ENCODE measurements around the gene SPHKAP. TPM values are rescaled to one million over a fixed set of nuclear protein-coding genes. Genes with fewer than 3 reads are reported as not detected.

The SPHKAP gene
- total and polyA plus RNA-seq, 8 donors, result 0.18 to 1.8 (median 1.4) TPM; not detected in 1

- Histone ChIP-seq H3K27ac (no peak overlapping the region), H3K4me3 (no peak overlapping the region), H3K4me1 (no peaks in the 10 kb centered on the region), H3K9me3 (peaks cover 0 to 22% of the 10 kb centered on the region in 2 donors), H3K36me3 (no peaks in the 10 kb centered on the region), H3K27me3 (no peaks in the 10 kb centered on the region)
- DNase-seq (no peak), ATAC-seq (no peak)
- TF ChIP-seq CTCF (IDR thresholded peaks at IDR 0.05), result no peak
- intact Hi-C loops (cut with DNase I), result no loop called here
Measured at GRCh38 chr2:228103379-228103778, 78.1 kb downstream of the SPHKAP start.

- intact Hi-C loops (cut with DNase I), result no loop called here
- Histone ChIP-seq H3K9me3 (peaks cover 0 to 22% of the 10 kb centered on the region in 2 donors), H3K4me1 (no peaks in the 10 kb centered on the region), H3K27me3 (no peaks in the 10 kb centered on the region), H3K36me3 (no peaks in the 10 kb centered on the region), H3K27ac (no peak overlapping the region), H3K4me3 (no peak overlapping the region)
- no peak for ATAC-seq
- TF ChIP-seq CTCF (IDR thresholded peaks at IDR 0.05), result no peak
- DNase-seq, result no peak
Measured at GRCh38 chr2:228102949-228103348, 78.5 kb downstream of the SPHKAP start.

- intact Hi-C loops (cut with DNase I), result no loop called here
- no peak for TF ChIP-seq CTCF (IDR thresholded peaks at IDR 0.05)
- no peak for ATAC-seq
- Histone ChIP-seq H3K4me3 (no peak overlapping the region), H3K9me3 (peaks cover 0 to 20% of the 10 kb centered on the region in 2 donors), H3K36me3 (no peaks in the 10 kb centered on the region), H3K4me1 (no peaks in the 10 kb centered on the region), H3K27me3 (no peaks in the 10 kb centered on the region), H3K27ac (no peak overlapping the region)
- DNase-seq, result no peak
Measured at GRCh38 chr2:228094377-228094921, 87.0 kb downstream of the SPHKAP start.

- H3K27ac ChIP-seq, result no peak overlapping the region
- ATAC-seq (no peak), DNase-seq (no peak)
- no peaks in the 10 kb centered on the region for H3K4me1 ChIP-seq
- H3K27me3 ChIP-seq, result no peaks in the 10 kb centered on the region
- no peaks in the 10 kb centered on the region for H3K36me3 ChIP-seq
- H3K4me3 ChIP-seq, result no peak overlapping the region
- intact Hi-C loops (cut with DNase I), result no loop called here
- peaks cover 0 to 18% of the 10 kb centered on the region in 2 donors for H3K9me3 ChIP-seq
- TF ChIP-seq CTCF (IDR thresholded peaks at IDR 0.05), result no peak
Measured at GRCh38 chr2:228092056-228092455, 89.4 kb downstream of the SPHKAP start.

- TF ChIP-seq CTCF (IDR thresholded peaks at IDR 0.05), result no peak
- intact Hi-C loops (cut with DNase I), result no loop called here
Measured at GRCh38 chr2:228086561-228086960, 94.9 kb downstream of the SPHKAP start.

More at GRCh38 chr2:228086561-228086960, 94.9 kb downstream of the SPHKAP start:
- no peak overlapping the region for H3K4me3 ChIP-seq
- DNase-seq (no peak), ATAC-seq (no peak)
- no peaks in the 10 kb centered on the region for H3K36me3 ChIP-seq
- H3K4me1 ChIP-seq, result no peaks in the 10 kb centered on the region
- H3K27ac ChIP-seq, result no peak overlapping the region
- no peaks in the 10 kb centered on the region for H3K27me3 ChIP-seq
- H3K9me3 ChIP-seq, result peaks cover 0 to 18% of the 10 kb centered on the region in 2 donors

Measured in left lung (tissue), 10 donors.